Adrenal gland (tissue), 12 donors: Measurements from ENCODE around the gene MYL3. TPM values are rescaled to one million over a fixed set of nuclear protein-coding genes. Genes with fewer than 3 reads are reported as not detected.

Source experiments
- DNase-seq, 7 donors: peaks; one replicate each; pipeline ENCODE4 v3.0.0-alpha.2; 2019 to 2020
- H3K27ac ChIP-seq, 5 donors: fragments of 200-600 bp; sonication (generic) in 4 of 5; 1 replicate in 3 of 5; 2 replicates in 2 of 5; pipeline versions ENCODE4 v1.5.1 to v1.8.0; 2016 to 2020; ENCODE audit warnings: mild to moderate bottlenecking in 1 of 5
- H3K27me3 ChIP-seq: fragments of 200-600 bp; 2 replicates; pipeline ENCODE4 v1.8.0; 2021
- H3K36me3 ChIP-seq, 2 donors: fragments of 200-600 bp; replicated peaks in 1 of 2; 1 replicate in 1 of 2; 2 replicates in 1 of 2; pipeline versions ENCODE4 v1.5.1 to v1.8.0; 2018 to 2022
- H3K4me1 ChIP-seq, 2 donors: fragments of 200-600 bp; replicated peaks in 1 of 2; 1 replicate in 1 of 2; 2 replicates in 1 of 2; pipeline versions ENCODE4 v1.5.1 to v1.8.0; 2018 to 2021
- H3K4me3 ChIP-seq, 4 donors: fragments of 200-600 bp; sonication (generic) in 3 of 4; one replicate each; pipeline ENCODE4 v1.5.1; 2016 to 2018
- H3K9me3 ChIP-seq, 3 donors: fragments of 200-600 bp; sonication (generic) in 1 of 3; replicated peaks in 1 of 3; 1 replicate in 2 of 3; 2 replicates in 1 of 3; pipeline versions ENCODE4 v1.5.1 to v1.8.0; 2016 to 2021
- POLR2A ChIP-seq, 2 donors: fragments of 450-650 bp; IDR thresholded peaks; one replicate each; pipeline ENCODE4 v1.6.1; 2017; ENCODE audit warnings: antibody characterized with exemption in 2 of 2, mild to moderate bottlenecking in 2 of 2, moderate library complexity in 1 of 2
- WGBS, 4 donors: extraction: QIAGEN DNeasy Blood & Tissue Kit in 2 of 4; methylation state at CpG; one replicate each; pipeline versions ENCODE4 v1.1.5 to v1.1.7; 2013 to 2017; 5-methylcytosine and 5-hydroxymethylcytosine counted together
- intact Hi-C, 2 donors: fragments of 100-400 bp; cut with DNase I; formaldehyde crosslinking; loops; one replicate each; pipeline versions ENCODE4 v1.14.1 to v1.15.0; 2022 to 2023
- polyA plus RNA-seq, 3 donors: library from polyadenylated mRNA; stranded (reverse); fragments of 200-250 nt in 2 of 3; fragments of 350-450 nt in 1 of 3; fragmentation: Illumina TruSeq in 1 of 3; extraction: RNeasy Lipid Tissue Mini Kit (QIAGEN cat#74804) in 1 of 3; gene quantifications; one replicate each; pipeline ENCODE4 v1.2.3, GENCODE V29; 2013 to 2014
- total RNA-seq, 9 donors: library from RNA; depleted of rRNA in 4 of 9; stranded (reverse); fragments of >200 nt in 4 of 9; fragments of 120-200 nt in 1 of 9; fragmentation: NEBNext Ultra II Directional in 1 of 9; extraction: Animal tissue kit (Norgen Biotek cat#: 25700) in 1 of 9; gene quantifications; one replicate each; pipeline versions ENCODE4 v1.1.0 to v1.2.4, GENCODE V29; 2013 to 2023
- TF ChIP-seq, protein P1 (sequence below), 6 experiments: fragments of 450-650 bp in 4 of 6; fragments of 200-600 bp in 2 of 6; sonication (generic) in 1 of 6; IDR thresholded peaks; 1 replicate in 5 of 6; 2 replicates in 1 of 6; pipeline versions ENCODE4 v1.5.1 to v1.8.0; 2016 to 2021; ENCODE audit warnings: antibody characterized with exemption in 6 of 6, mild to moderate bottlenecking in 2 of 6, moderate library complexity in 1 of 6
- donor health status: healthy with polysubstance abuse.
- donor health status: Bipolar disorder and iron deficiency.
- donor health status: DM: yes; HTN: yes; CAD: no.
- donor health status: DM: no; HTN: no; CAD: no.
- donor health status: DM: no; HTN: no; CAD: no.
- donor health status: DM: yes; HTN: yes; CAD: no.

The MYL3 gene
- total and polyA plus RNA-seq, 12 donors, result 1.4 to 12.7 (median 4.6) TPM; not detected in 1

DNA sequence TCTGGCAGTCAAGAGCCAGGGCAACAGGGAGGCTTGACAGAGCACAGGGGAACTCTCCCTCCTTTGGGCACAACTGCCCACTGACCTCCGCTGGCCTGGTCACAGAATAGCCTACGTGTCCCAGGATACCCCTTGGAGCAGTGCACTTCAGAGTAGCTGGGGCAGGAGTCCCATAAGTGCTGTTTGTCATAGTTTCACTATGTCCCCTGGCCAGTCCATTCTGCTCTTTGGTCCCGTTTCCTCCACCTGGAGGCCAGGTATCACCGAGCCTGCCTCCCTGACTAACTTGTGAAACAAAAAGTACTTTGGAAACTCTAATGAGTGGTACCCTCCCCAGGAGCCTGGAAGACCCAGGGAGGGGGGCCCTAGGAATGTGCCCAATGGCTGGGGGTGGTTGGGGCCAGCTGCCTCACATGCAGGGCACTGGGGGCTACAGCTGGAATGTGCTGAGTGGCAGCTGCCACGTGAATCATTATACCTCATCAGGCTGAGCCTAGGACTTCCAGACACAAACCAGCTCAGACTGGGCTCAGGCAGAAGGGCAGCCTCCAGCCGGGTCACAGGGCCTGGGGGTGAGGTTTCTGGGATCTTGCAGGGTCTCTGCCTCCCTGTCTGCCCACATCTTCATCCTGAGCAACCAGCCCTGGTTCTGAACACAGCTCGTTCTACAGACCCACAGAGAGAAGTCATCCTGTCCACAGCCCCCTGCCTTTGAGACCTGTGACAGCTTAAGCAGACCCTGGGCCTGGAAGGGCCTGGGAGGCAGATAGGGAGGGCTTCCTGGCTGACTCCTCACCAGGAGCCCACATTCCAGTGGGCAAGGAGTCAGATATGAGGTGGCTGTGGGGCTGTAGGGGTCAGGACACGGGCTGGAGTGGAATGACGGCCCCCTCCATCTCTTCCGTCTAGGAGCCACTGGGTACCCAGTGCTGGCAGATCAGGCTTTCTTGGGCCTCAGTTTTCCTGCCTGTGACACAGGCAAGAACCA is 13.4 kb upstream of the MYL3 start:
- H3K9me3 ChIP-seq, result no peaks in the 10 kb centered on the region
- no peak for DNase-seq
- H3K4me3 ChIP-seq, result no peak overlapping the region
- no peaks in the 10 kb centered on the region for H3K36me3 ChIP-seq
- peaks cover 0 to 8% of the 10 kb centered on the region in 2 donors for H3K4me1 ChIP-seq
- no peak for TF ChIP-seq POLR2A (IDR thresholded peaks at IDR 0.05)
- TF ChIP-seq, protein P1, sequence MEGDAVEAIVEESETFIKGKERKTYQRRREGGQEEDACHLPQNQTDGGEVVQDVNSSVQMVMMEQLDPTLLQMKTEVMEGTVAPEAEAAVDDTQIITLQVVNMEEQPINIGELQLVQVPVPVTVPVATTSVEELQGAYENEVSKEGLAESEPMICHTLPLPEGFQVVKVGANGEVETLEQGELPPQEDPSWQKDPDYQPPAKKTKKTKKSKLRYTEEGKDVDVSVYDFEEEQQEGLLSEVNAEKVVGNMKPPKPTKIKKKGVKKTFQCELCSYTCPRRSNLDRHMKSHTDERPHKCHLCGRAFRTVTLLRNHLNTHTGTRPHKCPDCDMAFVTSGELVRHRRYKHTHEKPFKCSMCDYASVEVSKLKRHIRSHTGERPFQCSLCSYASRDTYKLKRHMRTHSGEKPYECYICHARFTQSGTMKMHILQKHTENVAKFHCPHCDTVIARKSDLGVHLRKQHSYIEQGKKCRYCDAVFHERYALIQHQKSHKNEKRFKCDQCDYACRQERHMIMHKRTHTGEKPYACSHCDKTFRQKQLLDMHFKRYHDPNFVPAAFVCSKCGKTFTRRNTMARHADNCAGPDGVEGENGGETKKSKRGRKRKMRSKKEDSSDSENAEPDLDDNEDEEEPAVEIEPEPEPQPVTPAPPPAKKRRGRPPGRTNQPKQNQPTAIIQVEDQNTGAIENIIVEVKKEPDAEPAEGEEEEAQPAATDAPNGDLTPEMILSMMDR (IDR thresholded peaks at IDR 0.05), result no peak
- H3K27me3 ChIP-seq, result no peaks in the 10 kb centered on the region
- intact Hi-C loops, result no loop called here
- WGBS, 4 donors, result 90 to 92% (median 91%) methylated on average over 5 to 10 of the region's 10 CpGs
- peak overlapping the region in 1 of 5 donors; percentile 55 for H3K27ac ChIP-seq

DNA sequence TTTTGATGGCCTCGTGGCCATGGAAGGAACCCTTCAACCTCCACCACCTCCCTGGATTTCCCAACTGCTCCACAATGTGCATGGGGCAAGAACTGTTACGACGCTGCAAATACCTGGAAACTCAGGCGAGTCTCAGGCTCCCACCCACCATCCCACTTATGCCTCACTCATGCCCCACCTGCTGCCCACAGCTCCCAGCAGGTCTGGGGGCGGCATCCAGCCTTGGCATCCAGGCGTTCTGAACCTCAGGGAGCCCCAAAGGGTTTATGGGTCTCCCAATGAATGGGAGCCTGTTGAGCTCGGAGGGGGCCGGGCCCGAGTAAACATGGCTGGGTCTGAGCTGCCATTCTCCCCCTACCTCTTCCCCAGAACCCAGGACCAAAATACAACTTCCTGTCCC is 12.3 kb upstream of the MYL3 start:
- Histone ChIP-seq H3K9me3 (no peaks in the 10 kb centered on the region), H3K27me3 (no peaks in the 10 kb centered on the region), H3K4me1 (peaks cover 0 to 6% of the 10 kb centered on the region in 2 donors)

DNA sequence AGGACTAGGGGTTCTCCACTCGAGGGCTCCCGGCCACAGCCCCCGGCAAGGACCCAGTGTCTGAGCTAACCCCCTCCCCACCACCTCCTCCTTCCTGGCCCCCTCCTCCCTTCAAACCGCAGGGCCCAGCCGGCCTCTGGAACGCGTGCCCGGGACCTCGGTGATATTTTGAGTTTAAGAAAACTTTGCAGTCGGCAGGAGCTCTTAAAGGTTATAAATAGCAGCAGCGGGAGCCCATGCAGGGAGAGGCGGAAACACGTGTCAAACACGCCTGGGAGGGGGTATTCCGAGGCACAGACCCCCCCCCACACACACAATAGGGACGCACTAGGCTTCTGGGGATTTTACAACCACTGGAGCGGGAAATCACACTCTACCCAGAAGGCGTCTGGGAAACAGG is 11.2 kb upstream of the MYL3 start:
- H3K4me1 ChIP-seq, result peaks cover 0 to 6% of the 10 kb centered on the region in 2 donors
- no peaks in the 10 kb centered on the region for H3K27me3 ChIP-seq
- 51 to 71% (median 58%) methylated on average over 16 to 18 of the region's 18 CpGs for WGBS, 4 donors
- H3K4me3 ChIP-seq, result no peak overlapping the region
- no peaks in the 10 kb centered on the region for H3K9me3 ChIP-seq
- no peak for DNase-seq
- peak overlapping the region in 2 of 5 donors; percentile 66 to 87 for H3K27ac ChIP-seq
- intact Hi-C loops, result no loop called here
- H3K36me3 ChIP-seq, result no peaks in the 10 kb centered on the region
- TF ChIP-seq POLR2A (IDR thresholded peaks at IDR 0.05), result no peak
- TF ChIP-seq, protein P1 (IDR thresholded peaks at IDR 0.05), result no peak

More for the DNA sequence above, 12.3 kb upstream of the MYL3 start:
- Histone ChIP-seq H3K27ac (peak overlapping the region in 2 of 5 donors; percentile 66 to 87), H3K4me3 (no peak overlapping the region), H3K36me3 (no peaks in the 10 kb centered on the region)
- WGBS, 4 donors, result 80 to 98% (median 91%) methylated on average over 3 to 9 of the region's 9 CpGs
- no peak for TF ChIP-seq POLR2A (IDR thresholded peaks at IDR 0.05)
- TF ChIP-seq, protein P1 (IDR thresholded peaks at IDR 0.05), result no peak
- intact Hi-C loops, result no loop called here
- DNase-seq, result no peak

DNA sequence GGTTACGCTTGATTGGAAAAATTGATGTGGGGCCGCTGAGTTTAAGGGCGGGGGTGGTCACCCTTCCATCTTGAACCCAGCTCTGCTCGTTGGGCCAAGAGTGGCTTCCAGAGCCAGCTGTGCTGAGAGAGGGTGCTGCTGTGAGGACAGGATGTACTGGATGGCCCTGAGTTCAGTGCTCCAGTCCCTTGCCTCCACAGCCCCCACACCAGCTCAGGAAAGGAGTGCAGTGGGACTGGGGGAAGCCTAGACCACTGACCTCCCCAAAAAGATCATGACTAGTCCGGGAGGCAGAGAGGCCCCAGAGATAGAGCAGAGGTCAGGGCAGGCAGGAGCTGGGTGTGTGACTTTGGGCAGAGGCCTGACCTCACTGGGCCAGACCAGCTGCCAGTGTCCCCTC is 10.3 kb upstream of the MYL3 start:
- 46 to 72% (median 68%) methylated on average over 4 to 5 of the region's 5 CpGs for WGBS, 4 donors
- DNase-seq, result peak in 1 of 7 donors; percentile 41
- Histone ChIP-seq H3K36me3 (no peaks in the 10 kb centered on the region), H3K27ac (peak overlapping the region in 3 of 5 donors; percentile 19 to 87 (median 66)), H3K4me1 (peaks cover 0 to 6% of the 10 kb centered on the region in 2 donors), H3K27me3 (no peaks in the 10 kb centered on the region), H3K9me3 (no peaks in the 10 kb centered on the region), H3K4me3 (no peak overlapping the region)
- TF ChIP-seq, protein P1 (IDR thresholded peaks at IDR 0.05), result no peak
- no peak for TF ChIP-seq POLR2A (IDR thresholded peaks at IDR 0.05)
- intact Hi-C loops, result no loop called here
